ENCODE results near the gene MED15. TPM values are rescaled to one million over a fixed set of nuclear protein-coding genes. Genes with fewer than 3 reads are reported as not detected.

MED15 gene
- total RNA-seq, 1 donor from 2014 or later, result 104 TPM

- Mint-ChIP-seq H3K27me3 (ENCODE audit: unreplicated experiment) (no peaks in the 10 kb centered on the region), H3K4me1 (ENCODE audit: unreplicated experiment) (no peaks in the 10 kb centered on the region), H3K9me3 (ENCODE audit: unreplicated experiment) (no peaks in the 10 kb centered on the region), H3K4me3 (ENCODE audit: unreplicated experiment) (no peak overlapping the region), H3K36me3 (ENCODE audit: unreplicated experiment) (peaks cover 5% of the 10 kb centered on the region), H3K27ac (ENCODE audit: unreplicated experiment) (no peak overlapping the region)
- no peak for DNase-seq (ENCODE audit: extremely low spot score, unreplicated experiment)
- TF ChIP-seq CTCF (IDR thresholded peaks at IDR 0.05), result no peak
These were observed 81.6 kb downstream of the MED15 start for GRCh38 chr22:20588843-20589581.

GRCh38 chr22:20589614-20590476, 82.4 kb downstream of the MED15 start:
- H3K27me3 Mint-ChIP-seq (ENCODE audit: unreplicated experiment), result no peaks in the 10 kb centered on the region
- H3K9me3 Mint-ChIP-seq (ENCODE audit: unreplicated experiment), result no peaks in the 10 kb centered on the region

GRCh38 chr22:20590477-20591294, 83.3 kb downstream of the MED15 start:
- H3K4me1 Mint-ChIP-seq (ENCODE audit: unreplicated experiment), result no peaks in the 10 kb centered on the region
- no peak for TF ChIP-seq CTCF (IDR thresholded peaks at IDR 0.05)
- H3K27ac Mint-ChIP-seq (ENCODE audit: unreplicated experiment), result no peak overlapping the region
- no peak overlapping the region for H3K4me3 Mint-ChIP-seq (ENCODE audit: unreplicated experiment)
- no peaks in the 10 kb centered on the region for H3K27me3 Mint-ChIP-seq (ENCODE audit: unreplicated experiment)
- H3K36me3 Mint-ChIP-seq (ENCODE audit: unreplicated experiment), result no peaks in the 10 kb centered on the region
- no peaks in the 10 kb centered on the region for H3K9me3 Mint-ChIP-seq (ENCODE audit: unreplicated experiment)
- no peak for DNase-seq (ENCODE audit: extremely low spot score, unreplicated experiment)

More at GRCh38 chr22:20589614-20590476, 82.4 kb downstream of the MED15 start:
- Mint-ChIP-seq H3K36me3 (ENCODE audit: unreplicated experiment) (peaks cover 4% of the 10 kb centered on the region), H3K27ac (ENCODE audit: unreplicated experiment) (no peak overlapping the region), H3K4me3 (ENCODE audit: unreplicated experiment) (no peak overlapping the region), H3K4me1 (ENCODE audit: unreplicated experiment) (no peaks in the 10 kb centered on the region)
- DNase-seq (ENCODE audit: extremely low spot score, unreplicated experiment), result no peak
- no peak for TF ChIP-seq CTCF (IDR thresholded peaks at IDR 0.05)

- H3K9me3 Mint-ChIP-seq (ENCODE audit: unreplicated experiment), result no peaks in the 10 kb centered on the region
- DNase-seq (ENCODE audit: extremely low spot score, unreplicated experiment), result no peak
- no peaks in the 10 kb centered on the region for H3K36me3 Mint-ChIP-seq (ENCODE audit: unreplicated experiment)
- H3K27ac Mint-ChIP-seq (ENCODE audit: unreplicated experiment), result no peak overlapping the region
- no peaks in the 10 kb centered on the region for H3K4me1 Mint-ChIP-seq (ENCODE audit: unreplicated experiment)
- no peaks in the 10 kb centered on the region for H3K27me3 Mint-ChIP-seq (ENCODE audit: unreplicated experiment)
- no peak overlapping the region for H3K4me3 Mint-ChIP-seq (ENCODE audit: unreplicated experiment)
- no peak for TF ChIP-seq CTCF (IDR thresholded peaks at IDR 0.05)
These were observed 83.9 kb downstream of the MED15 start for GRCh38 chr22:20591295-20591645.

All from osteocyte (in vitro differentiated cells).